GM23248 (cell line): ENCODE measurements around the gene CRELD2. TPM values are rescaled to one million over a fixed set of nuclear protein-coding genes. Genes with fewer than 3 reads are reported as not detected.

ENCODE experiments used
- DNase-seq: peaks from one replicate; pipeline ENCODE4 v3.0.0-alpha.2; 2015
- H2AFZ ChIP-seq: fragments of 200-600 bp; sonication (generic); 2 replicates; pipeline ENCODE4 v1.6.1; 2016; ENCODE audit warnings: antibody characterized with exemption
- H3F3A ChIP-seq: fragments of 200-600 bp; sonication (generic); 2 replicates; pipeline ENCODE4 v1.6.1; 2016; ENCODE audit warnings: mild to moderate bottlenecking, antibody characterized with exemption, mixed run types; ENCODE audit not compliant: insufficient read depth
- H3K27ac ChIP-seq: fragments of 200-600 bp; sonication (generic); 2 replicates; pipeline ENCODE4 v1.5.1; 2016; ENCODE audit warnings: mild to moderate bottlenecking
- H3K27me3 ChIP-seq: fragments of 200-600 bp; sonication (generic); replicated peaks from 2 replicates; pipeline ENCODE4 v1.6.1; 2016; ENCODE audit warnings: mild to moderate bottlenecking; ENCODE audit not compliant: insufficient read depth
- H3K36me3 ChIP-seq: fragments of 200-600 bp; sonication (generic); 2 replicates; pipeline ENCODE4 v1.6.1; 2016; ENCODE audit warnings: low read depth, mild to moderate bottlenecking
- H3K4me1 ChIP-seq: fragments of 200-600 bp; sonication (generic); 2 replicates; pipeline ENCODE4 v1.6.1; 2016; ENCODE audit warnings: mild to moderate bottlenecking; ENCODE audit not compliant: insufficient read depth
- H3K4me2 ChIP-seq: fragments of 200-600 bp; sonication (generic); one replicate; pipeline ENCODE4 v1.6.1; 2016; ENCODE audit warnings: mild to moderate bottlenecking; ENCODE audit not compliant: unreplicated experiment
- H3K4me3 ChIP-seq: fragments of 200-600 bp; sonication (generic); 2 replicates; pipeline ENCODE4 v1.5.1; 2016; ENCODE audit warnings: mild to moderate bottlenecking
- H3K79me2 ChIP-seq: fragments of 200-600 bp; sonication (generic); 2 replicates; pipeline ENCODE4 v1.6.1; 2016; ENCODE audit warnings: mild to moderate bottlenecking; ENCODE audit not compliant: insufficient read depth
- H3K9ac ChIP-seq: fragments of 200-600 bp; sonication (generic); 2 replicates; pipeline ENCODE4 v1.6.1; 2016; ENCODE audit warnings: mild to moderate bottlenecking
- H3K9me2 ChIP-seq: fragments of 200-600 bp; sonication (generic); 2 replicates; pipeline ENCODE4 v1.6.1; 2016; ENCODE audit warnings: mixed run types, mild to moderate bottlenecking, moderate library complexity; ENCODE audit not compliant: insufficient read depth
- H3K9me3 ChIP-seq: fragments of 200-600 bp; sonication (generic); one replicate; pipeline ENCODE4 v1.6.1; 2017; ENCODE audit warnings: low read depth
- H4K20me1 ChIP-seq: fragments of 200-600 bp; sonication (generic); 2 replicates; pipeline ENCODE4 v1.6.0; 2016; ENCODE audit not compliant: insufficient read depth
- EZH2 ChIP-seq: fragments of 200-600 bp; sonication (generic); IDR thresholded peaks from 2 replicates; pipeline ENCODE4 v1.6.1; 2018; ENCODE audit warnings: antibody characterized with exemption, mild to moderate bottlenecking; ENCODE audit not compliant: insufficient read depth, poor library complexity, severe bottlenecking
- EZH2phosphoT487 ChIP-seq: fragments of 200-600 bp; sonication (generic); IDR thresholded peaks from 2 replicates; pipeline ENCODE4 v1.6.1; 2018; ENCODE audit warnings: antibody characterized with exemption, moderate library complexity, mild to moderate bottlenecking, low read depth; ENCODE audit not compliant: insufficient read depth
- WGBS, 2 experiments: methylation state at CpG; one replicate each; pipeline ENCODE4 v1.1.6; 2015 to 2017; ENCODE audit warnings: low lambda C conversion rate in 2 of 2, low coverage in 1 of 2; ENCODE audit errors: missing lambda C conversion rate in 2 of 2; 5-methylcytosine and 5-hydroxymethylcytosine counted together
- in situ Hi-C: fragments of 300-500 bp; cut with MboI; formaldehyde crosslinking; loops from 2 replicates; pipeline ENCODE4 v1.15.0; 2020
- polyA plus RNA-seq: library from polyadenylated mRNA; unstranded; fragments of >200 nt; fragmentation: Nextera tagmentation; extraction: Ambion mirVana; gene quantifications from 2 replicates; pipeline ENCODE4 v1.2.1, GENCODE V29; 2016
- total RNA-seq: library from RNA; depleted of rRNA; stranded (reverse); fragments of >200 nt; shearing (Covaris generic); gene quantifications from 2 replicates; pipeline ENCODE4 v1.2.3, GENCODE V29; 2014

Gene CRELD2
- total and polyA plus RNA-seq, 2 experiments from 2014 or later, result 57.1 to 78.4 TPM

- H3K9ac ChIP-seq, result no peak overlapping the region
- 76 to 78% methylated on average over 30 of the region's 30 CpGs for WGBS, 2 experiments
- H3F3A ChIP-seq, result no peaks in the 10 kb centered on the region
- no peak overlapping the region for H2AFZ ChIP-seq
- no peaks in the 10 kb centered on the region for H3K27me3 ChIP-seq
- no peaks in the 10 kb centered on the region for H3K4me1 ChIP-seq
- no peak overlapping the region for H3K27ac ChIP-seq
- DNase-seq, result no peak
- in situ Hi-C loops, result no loop called here
- TF ChIP-seq EZH2 (no peak), EZH2phosphoT487 (no peak)
- H3K4me2 ChIP-seq, result no peak overlapping the region
- H3K36me3 ChIP-seq, result peaks cover 4% of the 10 kb centered on the region; the same call in 1 of the 2 replicates
- no peaks in the 10 kb centered on the region for H4K20me1 ChIP-seq
- H3K9me2 ChIP-seq, result no peaks in the 10 kb centered on the region
- H3K4me3 ChIP-seq, result no peak overlapping the region
- no peaks in the 10 kb centered on the region for H3K9me3 ChIP-seq
- H3K79me2 ChIP-seq, result no peaks in the 10 kb centered on the region
Measured at GRCh38 chr22:49900441-49901230, 17.8 kb upstream of the CRELD2 start.

DNA sequence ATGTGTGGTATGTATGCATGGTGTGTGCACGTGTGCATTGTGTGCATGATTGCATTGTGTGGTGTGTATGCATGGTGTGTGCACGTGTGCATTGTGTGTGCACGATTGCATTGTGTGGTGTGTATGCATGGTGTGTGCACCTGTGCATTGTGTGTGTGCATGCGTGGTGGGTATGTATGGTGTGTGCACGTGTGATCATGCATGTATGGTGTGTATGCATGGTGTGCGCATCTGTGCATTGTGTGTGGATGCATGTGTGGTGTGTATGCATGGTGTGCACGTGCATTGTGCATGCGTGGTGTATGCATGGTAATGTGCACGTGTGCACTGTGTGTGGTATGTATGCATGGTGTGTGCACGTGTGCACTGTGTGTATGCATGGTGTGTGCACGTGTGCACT, 17.0 kb upstream of the CRELD2 start:
- Histone ChIP-seq H4K20me1 (no peaks in the 10 kb centered on the region), H3K9me3 (no peaks in the 10 kb centered on the region), H3K9ac (no peak overlapping the region), H3K9me2 (no peaks in the 10 kb centered on the region), H3K36me3 (peaks cover 4% of the 10 kb centered on the region; the same call in 1 of the 2 replicates), H3K4me2 (no peak overlapping the region), H3K27me3 (no peaks in the 10 kb centered on the region), H3K27ac (no peak overlapping the region), H3K4me1 (no peaks in the 10 kb centered on the region), H3F3A (no peaks in the 10 kb centered on the region), H3K4me3 (no peak overlapping the region), H3K79me2 (no peaks in the 10 kb centered on the region), H2AFZ (no peak overlapping the region)
- 91% methylated on average over 11 of the region's 11 CpGs for WGBS, 2 experiments
- in situ Hi-C loops, result no loop called here
- DNase-seq, result no peak
- TF ChIP-seq EZH2 (no peak), EZH2phosphoT487 (no peak)

- no peak overlapping the region for H3K4me3 ChIP-seq
- no peaks in the 10 kb centered on the region for H4K20me1 ChIP-seq
- no peak overlapping the region for H3K27ac ChIP-seq
- H3K4me2 ChIP-seq, result no peak overlapping the region
- no peaks in the 10 kb centered on the region for H3K27me3 ChIP-seq
- no peaks in the 10 kb centered on the region for H3K9me2 ChIP-seq
- in situ Hi-C loops, result no loop called here
- no peak for TF ChIP-seq EZH2phosphoT487
- no peak for TF ChIP-seq EZH2
- DNase-seq, result no peak
- H3K4me1 ChIP-seq, result no peaks in the 10 kb centered on the region
- 90% methylated on average over 17 of the region's 17 CpGs for WGBS, 2 experiments
- no peaks in the 10 kb centered on the region for H3K79me2 ChIP-seq
- H3K9me3 ChIP-seq, result no peaks in the 10 kb centered on the region
- H3F3A ChIP-seq, result no peaks in the 10 kb centered on the region
- H3K9ac ChIP-seq, result no peak overlapping the region
- H3K36me3 ChIP-seq, result no peaks in the 10 kb centered on the region; the same call in 1 of the 2 replicates
- H2AFZ ChIP-seq, result no peak overlapping the region
Measured at GRCh38 chr22:49903322-49904039, 15.0 kb upstream of the CRELD2 start.

DNA sequence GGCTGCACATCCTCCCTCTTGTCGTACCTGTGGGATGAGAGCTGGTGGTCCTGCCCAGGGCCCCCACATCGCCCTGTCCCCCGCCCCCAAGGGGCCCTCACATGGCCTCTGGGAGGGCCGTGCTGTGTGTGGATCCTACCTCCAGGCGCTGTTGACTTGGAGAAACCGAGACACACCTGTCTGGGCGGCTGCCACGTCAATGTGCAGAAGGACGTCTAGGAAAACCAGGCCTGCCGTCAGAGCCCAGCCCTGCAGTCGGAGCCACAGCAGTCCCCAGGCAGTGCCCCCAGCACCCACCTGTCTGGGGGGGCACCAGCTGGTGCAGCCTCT, 14.4 kb upstream of the CRELD2 start:
- no peaks in the 10 kb centered on the region for H4K20me1 ChIP-seq
- no peaks in the 10 kb centered on the region for H3K79me2 ChIP-seq
- 92 to 95% methylated on average over 8 to 11 of the region's 11 CpGs for WGBS, 2 experiments
- H3F3A ChIP-seq, result no peaks in the 10 kb centered on the region
- no peaks in the 10 kb centered on the region for H3K9me3 ChIP-seq
- no peaks in the 10 kb centered on the region for H3K27me3 ChIP-seq
- no peak for TF ChIP-seq EZH2phosphoT487
- no peak for TF ChIP-seq EZH2
- DNase-seq, result no peak
- no peak overlapping the region for H3K27ac ChIP-seq
- H2AFZ ChIP-seq, result no peak overlapping the region
- no peak overlapping the region for H3K4me3 ChIP-seq
- H3K9ac ChIP-seq, result no peak overlapping the region
- H3K36me3 ChIP-seq, result no peaks in the 10 kb centered on the region; the same call in 1 of the 2 replicates
- no peak overlapping the region for H3K4me2 ChIP-seq
- no peaks in the 10 kb centered on the region for H3K4me1 ChIP-seq
- in situ Hi-C loops, result no loop called here
- H3K9me2 ChIP-seq, result no peaks in the 10 kb centered on the region
